Peyer's patch (tissue), 4 donors: ENCODE data around the gene DNASE1L3.

Experiments used
- POLR2A ChIP-seq, 2 donors: fragments of 450-650 bp; IDR thresholded peaks; one replicate each; pipeline ENCODE4 v1.5.1; 2017; ENCODE audit warnings: antibody characterized with exemption in 2 of 2, mild to moderate bottlenecking in 2 of 2, moderate library complexity in 2 of 2
- TF ChIP-seq, protein P1 (sequence below), 6 experiments: fragments of 450-650 bp in 4 of 6; fragments of 200-600 bp in 2 of 6; sonication (generic) in 1 of 6; IDR thresholded peaks; one replicate each; pipeline ENCODE4 v1.5.1; 2017 to 2019; ENCODE audit warnings: antibody characterized with exemption in 6 of 6, mild to moderate bottlenecking in 3 of 6, moderate library complexity in 1 of 6

DNA sequence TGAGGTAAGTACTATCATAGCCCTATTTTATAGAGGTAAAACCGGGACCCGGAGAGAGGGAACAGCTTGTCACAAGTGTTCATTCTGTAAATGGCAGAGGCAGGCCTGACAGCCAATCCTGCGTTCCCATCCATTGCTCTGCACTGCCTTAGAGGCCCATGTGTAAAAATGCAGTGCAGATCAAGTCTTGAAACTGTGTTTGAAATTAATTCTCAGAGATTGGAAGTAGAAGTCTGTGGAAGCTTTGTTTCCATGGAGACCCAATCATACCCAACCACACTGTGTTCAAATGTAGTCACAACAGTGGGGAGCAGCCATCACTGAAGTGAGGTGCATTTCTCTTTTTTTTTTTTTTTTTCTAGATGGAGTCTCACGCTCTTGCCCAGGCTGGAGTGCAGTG lies 13.1 kb upstream of the DNASE1L3 start:
- TF ChIP-seq, protein P1, sequence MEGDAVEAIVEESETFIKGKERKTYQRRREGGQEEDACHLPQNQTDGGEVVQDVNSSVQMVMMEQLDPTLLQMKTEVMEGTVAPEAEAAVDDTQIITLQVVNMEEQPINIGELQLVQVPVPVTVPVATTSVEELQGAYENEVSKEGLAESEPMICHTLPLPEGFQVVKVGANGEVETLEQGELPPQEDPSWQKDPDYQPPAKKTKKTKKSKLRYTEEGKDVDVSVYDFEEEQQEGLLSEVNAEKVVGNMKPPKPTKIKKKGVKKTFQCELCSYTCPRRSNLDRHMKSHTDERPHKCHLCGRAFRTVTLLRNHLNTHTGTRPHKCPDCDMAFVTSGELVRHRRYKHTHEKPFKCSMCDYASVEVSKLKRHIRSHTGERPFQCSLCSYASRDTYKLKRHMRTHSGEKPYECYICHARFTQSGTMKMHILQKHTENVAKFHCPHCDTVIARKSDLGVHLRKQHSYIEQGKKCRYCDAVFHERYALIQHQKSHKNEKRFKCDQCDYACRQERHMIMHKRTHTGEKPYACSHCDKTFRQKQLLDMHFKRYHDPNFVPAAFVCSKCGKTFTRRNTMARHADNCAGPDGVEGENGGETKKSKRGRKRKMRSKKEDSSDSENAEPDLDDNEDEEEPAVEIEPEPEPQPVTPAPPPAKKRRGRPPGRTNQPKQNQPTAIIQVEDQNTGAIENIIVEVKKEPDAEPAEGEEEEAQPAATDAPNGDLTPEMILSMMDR (IDR thresholded peaks at IDR 0.05), result no peak
- TF ChIP-seq POLR2A (IDR thresholded peaks at IDR 0.05), result no peak
